Natural killer cell treated with Interleukin-12 subunit alpha and Interleukin-12 subunit beta and Interleukin-15 and Interleukin-18, amount 100 ng/mL, for 72 hours (primary cell): Measurements from ENCODE around the gene ZNF552. TPM values are rescaled to one million over a fixed set of nuclear protein-coding genes. Genes with fewer than 3 reads are reported as not detected.

Source experiments
- ATAC-seq, 2 donors: fragments of 150-1000 bp; cut with Tn5 transposase in 1 of 2; sonication (Bioruptor Pico), chemical (Tn5 transposase) in 1 of 2; 2 replicates each; pipeline ENCODE4 v1.10.0; 2021
- DNase-seq: peaks from one replicate; pipeline ENCODE4 v3.0.0; 2022; ENCODE audit warnings: low spot score
- H3K27ac Mint-ChIP-seq, 2 donors: 1 replicate in 1 of 2; 2 replicates in 1 of 2; pipeline ENCODE4 v1.8.0; 2022; ENCODE audit warnings: mixed read lengths in 2 of 2, mild to moderate bottlenecking in 1 of 2, moderate library complexity in 1 of 2
- H3K27me3 Mint-ChIP-seq, 2 donors: 1 replicate in 1 of 2; 2 replicates in 1 of 2; pipeline ENCODE4 v1.8.0; 2022; ENCODE audit warnings: mixed read lengths in 2 of 2
- H3K36me3 Mint-ChIP-seq: one replicate; pipeline ENCODE4 v1.8.0; 2022; ENCODE audit warnings: mixed read lengths
- H3K4me1 Mint-ChIP-seq, 2 donors: 1 replicate in 1 of 2; 2 replicates in 1 of 2; pipeline ENCODE4 v1.8.0; 2022; ENCODE audit warnings: low read depth in 2 of 2, mixed read lengths in 2 of 2, mild to moderate bottlenecking in 1 of 2
- H3K4me3 Mint-ChIP-seq: one replicate; pipeline ENCODE4 v1.8.0; 2022; ENCODE audit warnings: mixed read lengths
- H3K9me3 Mint-ChIP-seq: 2 replicates; pipeline ENCODE4 v1.8.0; 2022; ENCODE audit warnings: mixed read lengths
- total RNA-seq, 2 donors: library from RNA; stranded (reverse); gene quantifications; one replicate each; pipeline ENCODE4 v1.2.3, GENCODE V29; 2022

ZNF552 gene
- total RNA-seq, 2 donors from 2014 or later = 6.8 to 10.9 TPM

GRCh38 chr19:57779220-57779845 lies 35.4 kb downstream of the ZNF552 start:
- no peak overlapping the region for H3K4me3 Mint-ChIP-seq
- peaks cover 0 to 7% of the 10 kb centered on the region in 2 donors for H3K4me1 Mint-ChIP-seq
- no peak overlapping the region for H3K27ac Mint-ChIP-seq
- no peaks in the 10 kb centered on the region for H3K27me3 Mint-ChIP-seq
- peaks cover 25% of the 10 kb centered on the region for H3K9me3 Mint-ChIP-seq
- no peak for DNase-seq
- no peak for ATAC-seq
- peaks cover 54% of the 10 kb centered on the region for H3K36me3 Mint-ChIP-seq

GRCh38 chr19:57778336-57778735 lies 36.4 kb downstream of the ZNF552 start:
- ATAC-seq = no peak
- Mint-ChIP-seq H3K4me1 (peaks cover 5 to 10% of the 10 kb centered on the region in 2 donors), H3K9me3 (peaks cover 29% of the 10 kb centered on the region), H3K4me3 (no peak overlapping the region), H3K27ac (no peak overlapping the region), H3K36me3 (peaks cover 61% of the 10 kb centered on the region), H3K27me3 (no peaks in the 10 kb centered on the region)
- no peak for DNase-seq

GRCh38 chr19:57776764-57777296 lies 37.9 kb downstream of the ZNF552 start:
- H3K27ac Mint-ChIP-seq = no peak overlapping the region
- DNase-seq (no peak), ATAC-seq (no peak)
- H3K27me3 Mint-ChIP-seq = no peaks in the 10 kb centered on the region
- H3K4me1 Mint-ChIP-seq = peaks cover 11 to 13% of the 10 kb centered on the region in 2 donors
- H3K9me3 Mint-ChIP-seq = peaks cover 32% of the 10 kb centered on the region
- H3K4me3 Mint-ChIP-seq = no peak overlapping the region
- H3K36me3 Mint-ChIP-seq = peaks cover 76% of the 10 kb centered on the region

- H3K4me1 Mint-ChIP-seq = peaks cover 29 to 32% of the 10 kb centered on the region in 2 donors
- no peak for DNase-seq
- no peaks in the 10 kb centered on the region for H3K27me3 Mint-ChIP-seq
- peaks cover 13% of the 10 kb centered on the region for H3K9me3 Mint-ChIP-seq
- H3K36me3 Mint-ChIP-seq = peaks cover 67% of the 10 kb centered on the region
- peak overlapping the region; percentile 23 for H3K4me3 Mint-ChIP-seq
- H3K27ac Mint-ChIP-seq = peak overlapping the region in 1 of 2 donors; percentile 7
- ATAC-seq = no peak
Measured at GRCh38 chr19:57773488-57773887, 41.2 kb downstream of the ZNF552 start.

- Mint-ChIP-seq H3K4me3 (peak overlapping the region; percentile 44), H3K27me3 (no peaks in the 10 kb centered on the region), H3K27ac (no peak overlapping the region), H3K36me3 (peaks cover 55% of the 10 kb centered on the region), H3K9me3 (peaks cover 11% of the 10 kb centered on the region), H3K4me1 (peaks cover 29% of the 10 kb centered on the region in 2 donors)
- ATAC-seq (no peak), DNase-seq (no peak)
Measured at GRCh38 chr19:57771417-57771816, 43.3 kb downstream of the ZNF552 start.

GRCh38 chr19:57769345-57770131 lies 45.2 kb downstream of the ZNF552 start, which contains the start of gene ZNF586:
Gene ZNF586, plus strand, starts transcription at chr19:57769676. Its CDS starts 167 bp downstream, at chr19:57769843.
- DNase-seq = peak; percentile 91
- peak; percentile 99 to 100 for ATAC-seq
- no peaks in the 10 kb centered on the region for H3K27me3 Mint-ChIP-seq
- H3K4me3 Mint-ChIP-seq = peak within 1 kb of the TSS; percentile 89
- H3K27ac Mint-ChIP-seq = peak within 1 kb of the TSS; percentile 71 to 80
- peaks cover 48% of the 10 kb centered on the region for H3K36me3 Mint-ChIP-seq
- H3K9me3 Mint-ChIP-seq = peaks cover 7% of the 10 kb centered on the region
- H3K4me1 Mint-ChIP-seq = peaks cover 25 to 29% of the 10 kb centered on the region in 2 donors

GRCh38 chr19:57759096-57759495 lies 55.6 kb downstream of the ZNF552 start:
- DNase-seq = no peak
- no peaks in the 10 kb centered on the region for H3K4me1 Mint-ChIP-seq
- peaks cover 45% of the 10 kb centered on the region for H3K36me3 Mint-ChIP-seq
- H3K27ac Mint-ChIP-seq = no peak overlapping the region
- H3K4me3 Mint-ChIP-seq = no peak overlapping the region
- no peaks in the 10 kb centered on the region for H3K27me3 Mint-ChIP-seq
- peaks cover 18% of the 10 kb centered on the region for H3K9me3 Mint-ChIP-seq
- no peak for ATAC-seq

- Mint-ChIP-seq H3K27ac (no peak overlapping the region), H3K9me3 (peaks cover 22% of the 10 kb centered on the region), H3K4me1 (no peaks in the 10 kb centered on the region), H3K36me3 (peaks cover 56% of the 10 kb centered on the region), H3K27me3 (no peaks in the 10 kb centered on the region), H3K4me3 (no peak overlapping the region)
- DNase-seq (no peak), ATAC-seq (no peak)
Measured at GRCh38 chr19:57757941-57758340, 56.8 kb downstream of the ZNF552 start.

Other genes with a start within 250 kb of the ZNF552 start
- 1 to 10 TPM; 3.1 to 3.4 TPM for gene ZNF416, start 236.0 kb downstream of the ZNF552 start, total RNA-seq
- 1 to 10 TPM; 4.8 to 5.5 TPM for gene ZIK1, start 230.8 kb downstream of the ZNF552 start, total RNA-seq
- gene ZNF530, start 215.0 kb downstream of the ZNF552 start, total RNA-seq = 1 to 10 TPM; 4.7 to 9.8 TPM
- 10 to 100 TPM; 11.3 to 11.6 TPM for gene ZNF134, start 200.7 kb downstream of the ZNF552 start, total RNA-seq
- 10 to 100 TPM in 1 of 2 donors, 1 to 10 TPM in 1; 9.9 to 12.4 TPM for gene ZNF211, start 181.7 kb downstream of the ZNF552 start, total RNA-seq
- not detected for gene ZSCAN4, start 146.0 kb downstream of the ZNF552 start, total RNA-seq
- 10 to 100 TPM in 1 of 2 donors, 1 to 10 TPM in 1; 6.6 to 13.5 TPM for gene ZNF551, start 132.9 kb downstream of the ZNF552 start, total RNA-seq
- 1 to 10 TPM in 1 of 2 donors, under 1 TPM in 1; 0.81 to 1.3 TPM for gene ZNF154, start 105.7 kb downstream of the ZNF552 start, total RNA-seq
- 1 to 10 TPM; 5.7 to 9.0 TPM for gene ZNF671, start 87.3 kb downstream of the ZNF552 start, total RNA-seq
- gene ZNF776, start 68.1 kb downstream of the ZNF552 start, total RNA-seq = 10 to 100 TPM in 1 of 2 donors, 1 to 10 TPM in 1; 5.7 to 13.1 TPM
- 10 to 100 TPM; 19.4 to 20.1 TPM for gene ZNF586, start 45.2 kb downstream of the ZNF552 start, total RNA-seq
- 10 to 100 TPM; 19.2 to 43.2 TPM for gene ZNF587B, start 15.4 kb upstream of the ZNF552 start, total RNA-seq
- gene ZNF587, start 34.9 kb upstream of the ZNF552 start, total RNA-seq = 10 to 100 TPM; 34.5 to 72.5 TPM
- 10 to 100 TPM; 18.9 to 22.4 TPM for gene ZNF814, start 74.1 kb upstream of the ZNF552 start, total RNA-seq
- gene ZNF417, start 101.7 kb upstream of the ZNF552 start, total RNA-seq = 10 to 100 TPM; 19.8 to 26.6 TPM
- gene ZNF418, start 120.5 kb upstream of the ZNF552 start, total RNA-seq = 1 to 10 TPM; 1.9 to 3.4 TPM
- gene ZNF256, start 132.8 kb upstream of the ZNF552 start, total RNA-seq = 1 to 10 TPM; 2.7 to 6.9 TPM
- gene C19orf18, start 159.6 kb upstream of the ZNF552 start, total RNA-seq = under 1 TPM in 1 of 2 donors, not detected in 1; 0.74 TPM
- 1 to 10 TPM; 8.8 to 8.9 TPM for gene ZNF606, start 187.9 kb upstream of the ZNF552 start, total RNA-seq
- gene ZSCAN1, start 219.1 kb upstream of the ZNF552 start, total RNA-seq = not detected
- 1 to 10 TPM in 1 of 2 donors, under 1 TPM in 1; 0.20 to 1.4 TPM for gene ZNF135, start 244.4 kb upstream of the ZNF552 start, total RNA-seq